AG08396 (cell line): ENCODE data around the gene NOMO2.
"Not testable (repeated sequence)": the region's sequence is repeated elsewhere in the genome, so short reads cannot be mapped to it uniquely, and the experiment has no call there.

Source experiments
- DNase-seq: peaks from one replicate; pipeline ENCODE4 v3.0.0; 2012; ENCODE audit warnings: low spot score, mixed read lengths

The NOMO2 gene

GRCh38 chr16:18518536-18519283 lies 43.2 kb downstream of the NOMO2 start:
- DNase-seq: not testable (repeated sequence)

GRCh38 chr16:18498430-18498829 lies 63.5 kb downstream of the NOMO2 start:
- not testable (repeated sequence) for DNase-seq

GRCh38 chr16:18497032-18497431 lies 64.9 kb downstream of the NOMO2 start:
- DNase-seq: not testable (repeated sequence)

GRCh38 chr16:18492118-18492897 lies 69.6 kb downstream of the NOMO2 start:
- not testable (repeated sequence) for DNase-seq

GRCh38 chr16:18436025-18436424 lies 125.9 kb downstream of the NOMO2 start:
- not testable (repeated sequence) for DNase-seq

- DNase-seq: not testable (repeated sequence)
These were observed 146.1 kb downstream of the NOMO2 start for GRCh38 chr16:18415827-18416226.

- not testable (repeated sequence) for DNase-seq
These were observed 152.2 kb downstream of the NOMO2 start for GRCh38 chr16:18409532-18410293.

- not testable (repeated sequence) for DNase-seq
These were observed 159.8 kb downstream of the NOMO2 start for GRCh38 chr16:18401851-18402657.

GRCh38 chr16:18401159-18401558 lies 160.7 kb downstream of the NOMO2 start:
- not testable (repeated sequence) for DNase-seq

GRCh38 chr16:18394363-18394762 lies 167.5 kb downstream of the NOMO2 start:
- not testable (repeated sequence) for DNase-seq

- not testable (repeated sequence) for DNase-seq
These were observed 174.1 kb downstream of the NOMO2 start for GRCh38 chr16:18387767-18388166.

- DNase-seq: not testable (repeated sequence)
These were observed 175.4 kb downstream of the NOMO2 start for GRCh38 chr16:18386517-18386916.

GRCh38 chr16:18385285-18385684 lies 176.6 kb downstream of the NOMO2 start:
- DNase-seq: not testable (repeated sequence)

- not testable (repeated sequence) for DNase-seq
These were observed 177.0 kb downstream of the NOMO2 start for GRCh38 chr16:18384869-18385268.

- DNase-seq: not testable (repeated sequence)
These were observed 177.7 kb downstream of the NOMO2 start for GRCh38 chr16:18384098-18384636.

- not testable (repeated sequence) for DNase-seq
These were observed 179.2 kb downstream of the NOMO2 start for GRCh38 chr16:18382696-18383095.
